HepG2 (cell line): Measurements from ENCODE around the gene HS3ST3B1. TPM values are rescaled to one million over a fixed set of nuclear protein-coding genes. Genes with fewer than 3 reads are reported as not detected.

ENCODE experiments used
- ARID2 ChIP-seq: sonication (generic); formaldehyde crosslinking; IDR thresholded peaks from 2 replicates; pipeline ENCODE4 v1.8.1; 2022; ENCODE audit warnings: mild to moderate bottlenecking, missing genetic modification reagents, borderline replicate concordance
- BCL6 ChIP-seq: IDR thresholded peaks from 2 replicates; pipeline ENCODE4 v1.6.1; 2016; ENCODE audit warnings: missing genetic modification reagents, missing compliant biosample characterization
- CBX5 ChIP-seq: sonication (generic); formaldehyde crosslinking; IDR thresholded peaks from 2 replicates; pipeline ENCODE4 v1.4.0; 2020; ENCODE audit warnings: missing genetic modification reagents, borderline replicate concordance
- DNMT3B ChIP-seq: conservative IDR thresholded peaks from 2 replicates; pipeline ENCODE4 v1.6.1; 2016; ENCODE audit warnings: missing biosample characterization, control low read depth
- IRX3 ChIP-seq: sonication (generic); formaldehyde crosslinking; IDR thresholded peaks from 2 replicates; pipeline ENCODE4 v1.8.1; 2023; ENCODE audit warnings: mild to moderate bottlenecking, low read depth, missing genetic modification reagents, borderline replicate concordance
- JARID2 ChIP-seq: sonication (generic); formaldehyde crosslinking; IDR thresholded peaks from 2 replicates; pipeline ENCODE4 v1.8.1; 2023; ENCODE audit warnings: missing genetic modification reagents, inconsistent platforms; ENCODE audit not compliant: insufficient replicate concordance
- KDM3A ChIP-seq: IDR thresholded peaks from 2 replicates; pipeline ENCODE4 v1.6.1; 2018; ENCODE audit warnings: low read depth, missing compliant biosample characterization
- LCORL ChIP-seq, 2 experiments: fragments of 450-650 bp in 1 of 2; sonication (generic) in 1 of 2; formaldehyde crosslinking in 1 of 2; IDR thresholded peaks; 2 replicates each; pipeline versions ENCODE4 v1.5.0 to v1.6.1; 2017 to 2020; ENCODE audit warnings: antibody characterized with exemption in 1 of 2, missing genetic modification reagents in 1 of 2
- MED13 ChIP-seq: sonication (generic); formaldehyde crosslinking; IDR thresholded peaks from 2 replicates; pipeline ENCODE4 v1.5.0; 2020; ENCODE audit warnings: missing genetic modification reagents
- PHF5A ChIP-seq: IDR thresholded peaks from one replicate; pipeline ENCODE4 v1.6.1; 2018; ENCODE audit warnings: low read depth, missing genetic modification reagents; ENCODE audit not compliant: unreplicated experiment
- PTBP1 ChIP-seq: fragments of 200-400 bp; formaldehyde crosslinking; IDR thresholded peaks from 2 replicates; pipeline ENCODE4 v1.6.1; 2018; ENCODE audit warnings: low read length, low read depth; ENCODE audit not compliant: poor library complexity, severe bottlenecking
- RERE ChIP-seq: IDR thresholded peaks from 2 replicates; pipeline ENCODE4 v1.6.1; 2016; ENCODE audit warnings: low read depth, missing genetic modification reagents, missing compliant biosample characterization
- RFX3 ChIP-seq: IDR thresholded peaks from 2 replicates; pipeline ENCODE4 v1.6.1; 2016; ENCODE audit warnings: missing biosample characterization, missing genetic modification reagents
- SAFB2 ChIP-seq: sonication (generic); formaldehyde crosslinking; IDR thresholded peaks from 2 replicates; pipeline ENCODE4 v1.5.1; 2020; ENCODE audit warnings: missing genetic modification reagents, low read depth, mild to moderate bottlenecking, borderline replicate concordance
- THAP9 ChIP-seq: sonication (generic); formaldehyde crosslinking; IDR thresholded peaks from 2 replicates; pipeline ENCODE4; 2020; ENCODE audit warnings: missing genetic modification reagents, mild to moderate bottlenecking, borderline replicate concordance
- ZNF180 ChIP-seq: sonication (generic); formaldehyde crosslinking; IDR thresholded peaks from 2 replicates; pipeline ENCODE4 v1.4.0; 2020; ENCODE audit warnings: low read depth, missing genetic modification reagents, borderline replicate concordance
- ZNF296 ChIP-seq: sonication (generic); formaldehyde crosslinking; conservative IDR thresholded peaks from 2 replicates; pipeline ENCODE4 v1.5.0; 2020; ENCODE audit warnings: mild to moderate bottlenecking, missing genetic modification reagents
- ZNF460 ChIP-seq: sonication (generic); formaldehyde crosslinking; IDR thresholded peaks from 2 replicates; pipeline ENCODE4 v1.5.1; 2020; ENCODE audit warnings: missing genetic modification reagents, mild to moderate bottlenecking, borderline replicate concordance
- ZNF558 ChIP-seq: sonication (generic); formaldehyde crosslinking; IDR thresholded peaks from 2 replicates; pipeline ENCODE4 v1.9.0; 2022; ENCODE audit warnings: mild to moderate bottlenecking, missing genetic modification reagents, borderline replicate concordance
- ZNF724P ChIP-seq: sonication (generic); formaldehyde crosslinking; IDR thresholded peaks from 2 replicates; pipeline ENCODE4 v1.8.0; 2022; ENCODE audit warnings: missing genetic modification reagents, borderline replicate concordance
- polyA plus RNA-seq, 8 experiments: library from polyadenylated mRNA; depleted of rRNA in 3 of 8; stranded (reverse) in 7 of 8; unstranded in 1 of 8; fragments of >200 nt; fragmentation: Illumina TruSeq in 4 of 8; extraction: Trizol in 4 of 8; gene quantifications; 2 replicates each; pipeline versions ENCODE4 v1.2.1 to v1.2.3, GENCODE V29; 2011 to 2016; ENCODE audit warnings: low read depth in 4 of 8, missing spikeins in 1 of 8, mixed read lengths in 1 of 8; ENCODE audit not compliant: insufficient read depth in 1 of 8
- total RNA-seq, 5 experiments: library from RNA; depleted of rRNA; stranded (reverse); fragments of >200 nt; fragmentation: Illumina TruSeq; extraction: Trizol; gene quantifications; 2 replicates each; pipeline ENCODE4 v1.2.3, GENCODE V29; 2016; ENCODE audit warnings: low read depth in 1 of 5

HS3ST3B1 gene
- total and polyA plus RNA-seq, 2 of the 13 experiments (the other 11 are each of a cell fraction or from before 2014, with no cell fraction given): 15.7 to 39.5 TPM

- TF ChIP-seq RERE (CRISPR knock-in tag) (no peak), MED13 (peak; percentile 86; the same call in 1 of the 2 replicates), ZNF296 (CRISPR knock-in tag) (peak; percentile 35; the same call in 1 of the 2 replicates), BCL6 (peak; percentile 44), PTBP1 (no peak), ZNF460 (CRISPR knock-in tag) (no peak), RFX3 (CRISPR knock-in tag) (no peak), KDM3A (CRISPR knock-in tag) (peak; percentile 71; the same call in 1 of the 2 replicates), ZNF724P (CRISPR knock-in tag) (0 out of 2 replicates have a peak, but pooled peaks have one; percentile 51), SAFB2 (CRISPR knock-in tag) (peak; percentile 94), LCORL (IDR thresholded peaks at IDR 0.05) (no peak), LCORL (CRISPR knock-in tag; IDR thresholded peaks at IDR 0.05) (peak; percentile 87), THAP9 (CRISPR knock-in tag) (peak; percentile 81; the same call in 1 of the 2 replicates), PHF5A (CRISPR knock-in tag) (no peak), ZNF180 (CRISPR knock-in tag) (no peak), CBX5 (peak; percentile 70; the same call in 1 of the 2 replicates), IRX3 (CRISPR knock-in tag) (no peak), DNMT3B (CRISPR knock-in tag) (no peak), ZNF558 (no peak), ARID2 (CRISPR knock-in tag) (no peak), JARID2 (CRISPR knock-in tag) (no peak)
Observed at GRCh38 chr17:14308965-14309879, 8.3 kb downstream of the HS3ST3B1 start (continued).
